NT2/D1 (cell line): ENCODE data around the gene SPATA7.

Source experiments
- YY1 ChIP-seq: IDR thresholded peaks from 2 replicates; pipeline ENCODE4 v1.6.1; 2011; ENCODE audit not compliant: insufficient read length, insufficient read depth
- ZNF274 ChIP-seq: IDR thresholded peaks from 2 replicates; pipeline ENCODE4 v1.6.1; 2011; ENCODE audit warnings: mild to moderate bottlenecking, low read depth, low read length

DNA sequence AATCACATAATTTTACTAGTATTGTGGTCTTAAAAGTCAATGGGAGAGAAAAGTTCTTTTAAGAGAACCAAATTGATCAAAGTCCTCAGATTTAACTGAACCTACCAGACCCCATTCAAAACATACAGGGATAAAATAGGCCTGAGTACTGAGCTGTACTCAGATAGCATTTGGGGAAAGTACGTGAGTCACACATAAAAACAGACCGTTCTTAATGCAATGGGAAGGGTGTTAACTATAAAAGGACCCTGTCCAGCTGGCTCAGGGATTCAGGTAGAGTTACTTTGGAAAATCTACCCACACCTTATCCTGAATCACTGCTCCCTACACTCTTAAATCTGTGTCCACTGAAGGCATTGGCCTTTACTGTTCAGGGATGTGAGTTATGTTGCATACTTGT, 91.4 kb downstream of the SPATA7 start:
- no peak for TF ChIP-seq YY1
- TF ChIP-seq ZNF274, result no peak
